KOPT-K1 (cell line): Measurements from ENCODE around the gene GATD1.

ENCODE experiments used
- H3K27ac ChIP-seq: fragments of 200-600 bp; sonication (generic); 2 replicates; pipeline ENCODE4 v1.5.1; 2016; ENCODE audit warnings: antibody characterized with exemption, mild to moderate bottlenecking, low read depth, low read length; ENCODE audit not compliant: poor library complexity, severe bottlenecking
- H3K36me3 ChIP-seq: fragments of 200-600 bp; sonication (generic); 2 replicates; pipeline ENCODE4 v1.5.1; 2017; ENCODE audit warnings: antibody characterized with exemption, mild to moderate bottlenecking, low read length, moderate library complexity; ENCODE audit not compliant: insufficient read depth
- H3K9me3 ChIP-seq: fragments of 200-600 bp; sonication (generic); 2 replicates; pipeline ENCODE4 v1.5.1; 2017; ENCODE audit warnings: antibody characterized with exemption, low read length, mild to moderate bottlenecking; ENCODE audit not compliant: insufficient read depth, poor library complexity, severe bottlenecking

The GATD1 gene

GRCh38 chr11:818396-819128 is 41.3 kb upstream of the GATD1 start, which contains the start of gene PNPLA2:
Gene PNPLA2, plus strand, starts transcription at chr11:818914. Its CDS starts 805 bp downstream, at chr11:819719.
- peak within 1 kb of the TSS; percentile 70 for H3K27ac ChIP-seq
- H3K9me3 ChIP-seq = no peaks in the 10 kb centered on the region
- H3K36me3 ChIP-seq = peaks cover 24% of the 10 kb centered on the region

DNA sequence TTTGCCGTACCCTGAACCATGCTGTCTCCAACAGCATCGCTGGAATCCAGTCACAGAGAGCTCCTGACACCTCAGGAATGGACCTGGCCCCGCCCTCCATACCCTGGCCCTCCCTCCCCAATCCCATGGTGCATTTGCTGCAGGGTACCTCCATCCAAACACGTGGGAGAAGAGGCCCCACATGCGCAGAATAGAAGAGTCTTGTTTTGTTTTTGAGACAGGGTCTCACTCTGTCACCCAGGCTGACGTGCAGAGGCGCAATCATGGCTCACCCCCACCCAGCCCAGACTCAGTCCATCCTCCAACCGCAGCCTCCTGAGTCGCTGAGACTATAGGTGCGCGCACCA is 39.1 kb upstream of the GATD1 start:
- Histone ChIP-seq H3K9me3 (no peaks in the 10 kb centered on the region), H3K27ac (no peak overlapping the region), H3K36me3 (peaks cover 46% of the 10 kb centered on the region)

GRCh38 chr11:815675-816432 is 38.6 kb upstream of the GATD1 start:
- H3K36me3 ChIP-seq = peaks cover 51% of the 10 kb centered on the region
- H3K9me3 ChIP-seq = no peaks in the 10 kb centered on the region
- H3K27ac ChIP-seq = no peak overlapping the region

- H3K27ac ChIP-seq = no peak overlapping the region
- H3K36me3 ChIP-seq = peaks cover 55% of the 10 kb centered on the region
- H3K9me3 ChIP-seq = no peaks in the 10 kb centered on the region
Observed at GRCh38 chr11:813456-814096, 36.3 kb upstream of the GATD1 start.

- Histone ChIP-seq H3K27ac (no peak overlapping the region), H3K9me3 (no peaks in the 10 kb centered on the region), H3K36me3 (peaks cover 55% of the 10 kb centered on the region)
Observed at GRCh38 chr11:813072-813455, 35.8 kb upstream of the GATD1 start.

GRCh38 chr11:812390-812789 is 35.1 kb upstream of the GATD1 start:
- H3K36me3 ChIP-seq = peaks cover 55% of the 10 kb centered on the region
- peak overlapping the region; percentile 97 for H3K27ac ChIP-seq
- H3K9me3 ChIP-seq = no peaks in the 10 kb centered on the region

DNA sequence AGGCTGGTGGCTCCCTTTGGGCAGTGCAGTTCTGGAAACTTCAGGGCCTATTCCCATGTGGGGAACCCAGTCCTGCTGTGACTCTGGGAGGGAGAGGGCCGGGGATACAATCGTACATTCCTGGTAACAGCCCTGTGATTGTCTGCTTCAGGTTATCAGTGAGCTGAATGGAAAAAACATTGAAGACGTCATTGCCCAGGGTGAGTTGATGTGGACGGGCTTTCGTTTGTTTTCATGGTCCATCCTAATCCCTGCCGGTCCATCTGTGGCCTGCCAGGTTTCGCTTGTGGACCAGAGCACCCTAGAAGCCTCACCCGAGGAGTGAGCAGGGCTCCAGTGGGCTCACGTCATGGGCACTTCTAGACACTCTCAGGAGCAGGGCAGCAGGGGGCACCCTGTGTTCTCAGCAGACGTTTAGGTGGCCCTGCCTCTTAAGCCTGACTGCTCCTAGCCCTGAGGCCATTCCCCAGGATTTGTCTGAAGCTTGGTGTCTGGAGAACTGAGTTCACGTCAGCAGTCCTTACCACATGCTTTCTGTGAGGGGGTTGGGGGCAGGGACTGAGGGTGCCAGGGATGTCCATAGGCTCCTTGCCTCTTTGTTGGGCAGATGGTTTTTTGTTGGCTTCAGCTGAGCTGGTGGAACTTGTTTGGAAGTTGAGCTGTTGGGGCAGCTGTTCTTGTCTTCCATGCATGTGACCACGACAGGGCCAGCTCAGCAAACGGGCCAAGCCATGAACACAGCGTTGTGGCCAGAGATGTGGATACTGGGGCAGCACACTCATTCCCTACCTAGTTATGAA is 34.4 kb upstream of the GATD1 start:
- Histone ChIP-seq H3K9me3 (no peaks in the 10 kb centered on the region), H3K36me3 (peaks cover 55% of the 10 kb centered on the region), H3K27ac (peak overlapping the region; percentile 97)

- H3K36me3 ChIP-seq = peaks cover 43% of the 10 kb centered on the region
- H3K27ac ChIP-seq = peak overlapping the region; percentile 97
- H3K9me3 ChIP-seq = no peaks in the 10 kb centered on the region
Observed at GRCh38 chr11:810040-810567, 32.8 kb upstream of the GATD1 start.

DNA sequence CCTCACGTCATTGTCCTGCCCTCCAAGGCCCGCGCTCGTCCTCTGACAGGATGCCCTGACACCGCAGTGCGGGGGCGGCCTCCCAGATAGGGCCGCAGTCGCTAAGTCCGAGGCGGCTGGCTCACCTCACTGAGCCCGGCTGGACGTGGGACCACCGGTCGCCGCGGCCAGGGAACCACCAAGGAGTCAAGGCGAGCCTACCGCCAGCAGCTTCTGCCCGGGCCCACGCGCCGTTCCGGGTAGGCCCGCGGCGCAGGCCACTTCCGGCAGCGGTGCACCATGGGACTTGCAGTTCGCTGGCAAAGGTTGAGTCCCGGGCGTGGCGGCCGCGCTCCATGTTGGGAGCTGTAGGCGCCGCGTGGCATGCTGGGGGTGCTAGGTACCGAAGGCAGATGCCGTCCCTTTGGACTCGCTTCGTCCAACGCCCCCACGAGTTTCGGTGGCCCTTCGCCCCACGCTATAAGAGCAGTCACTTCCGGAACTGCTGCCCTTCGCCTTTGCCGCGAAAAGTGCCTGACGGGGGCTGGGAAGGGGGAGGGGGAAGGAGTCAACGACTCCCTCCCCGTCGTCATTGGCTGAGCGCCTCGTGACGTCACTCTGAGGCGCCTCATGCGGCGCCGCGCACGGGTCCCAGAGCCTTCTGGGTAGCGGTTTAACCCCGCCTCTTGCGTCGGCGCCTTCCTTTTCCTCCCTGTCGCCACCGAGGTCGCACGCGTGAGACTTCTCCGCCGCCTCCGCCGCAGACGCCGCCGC is 32.2 kb upstream of the GATD1 start, which contains the start of gene RPLP2:
RPLP2 (plus strand) TSS at position 681 of the 753 bp plus-strand sequence. CDS start 268 bp downstream, outside the sequence.
- H3K36me3 ChIP-seq = peaks cover 37% of the 10 kb centered on the region
- peak within 1 kb of the TSS; percentile 97 for H3K27ac ChIP-seq
- H3K9me3 ChIP-seq = no peaks in the 10 kb centered on the region

GRCh38 chr11:808427-809286 is 31.4 kb upstream of the GATD1 start:
- Histone ChIP-seq H3K36me3 (peaks cover 32% of the 10 kb centered on the region), H3K9me3 (no peaks in the 10 kb centered on the region), H3K27ac (peak overlapping the region; percentile 97)

DNA sequence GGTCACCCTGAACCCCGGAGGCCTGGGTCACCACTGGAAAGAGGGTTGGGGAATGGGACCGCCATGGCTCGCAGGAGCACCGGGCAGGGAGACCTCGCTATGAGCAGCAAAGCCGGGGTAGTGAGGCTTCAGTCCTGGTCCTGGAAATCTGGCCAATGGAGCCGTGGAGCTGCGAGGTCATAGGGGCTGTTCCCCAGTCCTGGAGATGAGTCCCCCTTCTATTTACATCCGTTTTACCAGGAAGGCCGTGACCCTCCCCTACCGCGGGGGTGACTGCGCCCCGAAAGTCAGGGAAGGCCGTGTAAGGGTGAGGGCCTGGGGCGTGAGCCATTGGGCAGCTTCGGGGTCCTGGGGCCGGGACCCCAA is 27.3 kb upstream of the GATD1 start:
- Histone ChIP-seq H3K36me3 (peaks cover 34% of the 10 kb centered on the region), H3K27ac (peak overlapping the region; percentile 91), H3K9me3 (no peaks in the 10 kb centered on the region)

DNA sequence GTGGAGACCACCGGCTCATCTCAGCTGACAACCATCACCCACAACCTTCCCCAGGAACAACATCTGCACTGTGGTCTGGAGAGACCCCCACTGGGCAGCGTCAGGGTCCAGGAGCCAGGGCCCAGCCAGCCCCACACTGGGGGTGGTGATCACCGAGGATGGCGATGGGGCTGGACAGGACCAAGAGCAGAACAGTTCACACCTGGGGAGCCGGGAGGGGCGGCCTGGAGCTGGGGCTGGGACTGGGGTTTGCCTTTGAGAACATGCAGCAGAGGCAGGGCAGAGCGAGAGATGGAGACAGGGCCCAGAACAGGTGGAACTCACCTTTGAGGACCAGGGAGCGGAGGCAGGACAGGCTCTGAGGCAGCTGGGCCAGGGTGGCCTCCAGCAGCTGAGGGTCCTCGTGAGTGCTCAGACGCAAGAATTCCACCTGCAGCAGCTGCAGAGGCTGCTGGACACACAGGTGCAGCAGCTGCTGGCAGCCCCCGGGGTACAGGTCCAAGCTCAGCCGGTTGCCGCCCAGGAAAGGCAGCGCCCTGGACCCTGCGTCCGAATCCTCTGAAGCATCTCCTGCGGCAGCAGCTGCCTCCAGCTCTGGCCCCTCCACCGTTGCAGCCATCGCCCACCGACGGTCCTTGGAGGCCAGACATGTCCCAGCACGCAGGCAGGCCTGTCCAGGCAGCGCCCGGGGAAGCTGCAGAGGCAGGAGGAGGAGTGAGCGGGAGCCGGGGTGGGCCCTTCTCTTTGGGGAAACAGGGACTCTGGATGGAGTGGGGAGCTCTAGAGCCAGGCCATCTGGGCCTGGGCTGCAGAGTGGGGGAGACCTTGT is 26.7 kb upstream of the GATD1 start:
- H3K36me3 ChIP-seq = peaks cover 39% of the 10 kb centered on the region
- peak overlapping the region; percentile 91 for H3K27ac ChIP-seq

GRCh38 chr11:803467-803742 is 26.1 kb upstream of the GATD1 start:
- Histone ChIP-seq H3K27ac (peak overlapping the region; percentile 91), H3K9me3 (no peaks in the 10 kb centered on the region), H3K36me3 (peaks cover 40% of the 10 kb centered on the region)

More for the DNA sequence above, 26.7 kb upstream of the GATD1 start:
- H3K9me3 ChIP-seq = no peaks in the 10 kb centered on the region
